Measurements from ENCODE around the gene OSTC. TPM values are rescaled to one million over a fixed set of nuclear protein-coding genes. Genes with fewer than 3 reads are reported as not detected.

OSTC gene
- total and polyA plus RNA-seq, 9 of the 15 experiments (the other 6 are each of a cell fraction or from before 2014, with no cell fraction given) = 112 to 966 (median 235) TPM

GRCh38 chr4:108620101-108620932 lies 30.1 kb upstream of the OSTC start, which contains the start of gene RPL34 (continued):
- TF ChIP-seq, protein P1, sequence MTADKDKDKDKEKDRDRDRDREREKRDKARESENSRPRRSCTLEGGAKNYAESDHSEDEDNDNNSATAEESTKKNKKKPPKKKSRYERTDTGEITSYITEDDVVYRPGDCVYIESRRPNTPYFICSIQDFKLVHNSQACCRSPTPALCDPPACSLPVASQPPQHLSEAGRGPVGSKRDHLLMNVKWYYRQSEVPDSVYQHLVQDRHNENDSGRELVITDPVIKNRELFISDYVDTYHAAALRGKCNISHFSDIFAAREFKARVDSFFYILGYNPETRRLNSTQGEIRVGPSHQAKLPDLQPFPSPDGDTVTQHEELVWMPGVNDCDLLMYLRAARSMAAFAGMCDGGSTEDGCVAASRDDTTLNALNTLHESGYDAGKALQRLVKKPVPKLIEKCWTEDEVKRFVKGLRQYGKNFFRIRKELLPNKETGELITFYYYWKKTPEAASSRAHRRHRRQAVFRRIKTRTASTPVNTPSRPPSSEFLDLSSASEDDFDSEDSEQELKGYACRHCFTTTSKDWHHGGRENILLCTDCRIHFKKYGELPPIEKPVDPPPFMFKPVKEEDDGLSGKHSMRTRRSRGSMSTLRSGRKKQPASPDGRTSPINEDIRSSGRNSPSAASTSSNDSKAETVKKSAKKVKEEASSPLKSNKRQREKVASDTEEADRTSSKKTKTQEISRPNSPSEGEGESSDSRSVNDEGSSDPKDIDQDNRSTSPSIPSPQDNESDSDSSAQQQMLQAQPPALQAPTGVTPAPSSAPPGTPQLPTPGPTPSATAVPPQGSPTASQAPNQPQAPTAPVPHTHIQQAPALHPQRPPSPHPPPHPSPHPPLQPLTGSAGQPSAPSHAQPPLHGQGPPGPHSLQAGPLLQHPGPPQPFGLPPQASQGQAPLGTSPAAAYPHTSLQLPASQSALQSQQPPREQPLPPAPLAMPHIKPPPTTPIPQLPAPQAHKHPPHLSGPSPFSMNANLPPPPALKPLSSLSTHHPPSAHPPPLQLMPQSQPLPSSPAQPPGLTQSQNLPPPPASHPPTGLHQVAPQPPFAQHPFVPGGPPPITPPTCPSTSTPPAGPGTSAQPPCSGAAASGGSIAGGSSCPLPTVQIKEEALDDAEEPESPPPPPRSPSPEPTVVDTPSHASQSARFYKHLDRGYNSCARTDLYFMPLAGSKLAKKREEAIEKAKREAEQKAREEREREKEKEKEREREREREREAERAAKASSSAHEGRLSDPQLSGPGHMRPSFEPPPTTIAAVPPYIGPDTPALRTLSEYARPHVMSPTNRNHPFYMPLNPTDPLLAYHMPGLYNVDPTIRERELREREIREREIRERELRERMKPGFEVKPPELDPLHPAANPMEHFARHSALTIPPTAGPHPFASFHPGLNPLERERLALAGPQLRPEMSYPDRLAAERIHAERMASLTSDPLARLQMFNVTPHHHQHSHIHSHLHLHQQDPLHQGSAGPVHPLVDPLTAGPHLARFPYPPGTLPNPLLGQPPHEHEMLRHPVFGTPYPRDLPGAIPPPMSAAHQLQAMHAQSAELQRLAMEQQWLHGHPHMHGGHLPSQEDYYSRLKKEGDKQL (CRISPR knock-in tag; IDR thresholded peaks at IDR 0.05; ENCODE audit: borderline replicate concordance) = no peak
- TF ChIP-seq NR2F6 (CRISPR knock-in tag; IDR thresholded peaks at IDR 0.05) = no peak
- TF ChIP-seq CBFB (CRISPR knock-in tag; IDR thresholded peaks at IDR 0.05) = peak; percentile 41; the same call in 1 of the 2 replicates
- TF ChIP-seq, protein P2, sequence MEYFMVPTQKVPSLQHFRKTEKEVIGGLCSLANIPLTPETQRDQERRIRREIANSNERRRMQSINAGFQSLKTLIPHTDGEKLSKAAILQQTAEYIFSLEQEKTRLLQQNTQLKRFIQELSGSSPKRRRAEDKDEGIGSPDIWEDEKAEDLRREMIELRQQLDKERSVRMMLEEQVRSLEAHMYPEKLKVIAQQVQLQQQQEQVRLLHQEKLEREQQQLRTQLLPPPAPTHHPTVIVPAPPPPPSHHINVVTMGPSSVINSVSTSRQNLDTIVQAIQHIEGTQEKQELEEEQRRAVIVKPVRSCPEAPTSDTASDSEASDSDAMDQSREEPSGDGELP (CRISPR knock-in tag; IDR thresholded peaks at IDR 0.05; ENCODE audit: borderline replicate concordance) = peak; percentile 33; the same call in 1 of the 2 replicates
- no peak for TF ChIP-seq MITF (IDR thresholded peaks at IDR 0.05)
- TF ChIP-seq ETS2 (tag; IDR thresholded peaks at IDR 0.05; ENCODE audit: borderline replicate concordance, poor library complexity, severe bottlenecking) = no peak
- no peak for TF ChIP-seq CCNT2 (IDR thresholded peaks at IDR 0.05; ENCODE audit: borderline replicate concordance, extremely low read depth, insufficient read length, low read depth, low read length)
- no peak for TF ChIP-seq FOXM1 (IDR thresholded peaks at IDR 0.05; ENCODE audit: low read depth)
- no peak for TF ChIP-seq FOXM1 (CRISPR knock-in tag; IDR thresholded peaks at IDR 0.05; ENCODE audit: low read depth)
- TF ChIP-seq ZBTB43 (CRISPR knock-in tag; IDR thresholded peaks at IDR 0.05) = no peak
- TF ChIP-seq ZC3H11A (IDR thresholded peaks at IDR 0.05; ENCODE audit: low read depth, low read length) = no peak
- TF ChIP-seq KDM1A (IDR thresholded peaks at IDR 0.05) = no peak
- no peak for TF ChIP-seq CBX5 (IDR thresholded peaks at IDR 0.05; ENCODE audit: borderline replicate concordance, low read depth)
- no peak for TF ChIP-seq PTRF (tag; IDR thresholded peaks at IDR 0.05)
- no peak for TF ChIP-seq PCBP1 (IDR thresholded peaks at IDR 0.05; ENCODE audit: low read depth, low read length, poor library complexity, severe bottlenecking)
- TF ChIP-seq STAG1 (CRISPR knock-in tag; IDR thresholded peaks at IDR 0.05; ENCODE audit: borderline replicate concordance) = no peak
- 0 out of 2 replicates have a peak, but pooled peaks have one; percentile 14 for TF ChIP-seq NFE2 (IDR thresholded peaks at IDR 0.05; ENCODE audit: low read depth)
- no peak for TF ChIP-seq NEUROD1 (IDR thresholded peaks at IDR 0.05; ENCODE audit: borderline replicate concordance, low read depth, low read length, partially characterized antibody)
